CD4-positive, alpha-beta T cell treated with Interleukin-10 for 1 hour (primary cell): ENCODE measurements around the gene FBLN2.

Experiments
- DNase-seq: peaks from one replicate; pipeline ENCODE4 v3.0.0-alpha.2; 2020

Gene FBLN2

DNA sequence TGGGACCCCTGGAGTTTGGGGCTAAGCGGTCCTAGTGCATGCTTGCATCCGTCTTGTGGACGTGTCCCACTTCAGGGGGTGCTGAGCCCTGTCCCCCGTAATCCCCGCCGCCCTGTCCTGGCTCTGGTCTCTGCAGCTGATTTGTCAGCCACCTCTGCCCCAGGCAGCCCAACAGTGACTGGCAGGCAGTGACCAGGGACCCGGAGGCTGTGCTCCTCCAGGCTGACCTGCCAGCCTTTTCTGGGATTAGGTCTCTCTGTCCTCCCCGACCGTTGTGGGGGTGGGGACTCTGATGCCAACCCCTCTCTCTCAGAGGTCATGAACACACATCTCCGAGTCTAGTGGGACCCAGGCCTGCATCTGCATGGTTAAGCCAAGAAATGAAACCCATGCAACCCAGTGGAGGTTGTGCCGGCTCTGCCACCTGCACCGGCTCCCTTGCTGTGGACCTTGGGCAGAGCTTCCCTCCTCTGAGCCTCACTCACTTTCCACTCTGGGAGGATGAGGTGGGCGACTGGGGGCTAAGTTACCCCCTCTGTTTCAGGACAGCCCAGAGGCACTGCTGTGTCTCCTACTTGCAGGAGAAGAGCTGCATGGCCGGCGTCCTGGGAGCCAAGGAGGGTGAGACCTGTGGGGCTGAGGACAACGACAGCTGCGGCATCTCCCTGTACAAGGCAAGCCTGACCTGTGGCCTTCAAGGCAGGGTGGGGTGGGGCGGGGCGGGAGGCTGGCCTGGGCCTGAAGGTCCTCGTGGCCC is 60.2 kb downstream of the FBLN2 start:
- DNase-seq, result no peak

GRCh38 chr3:13610006-13610570 is 61.2 kb downstream of the FBLN2 start:
- no peak for DNase-seq

DNA sequence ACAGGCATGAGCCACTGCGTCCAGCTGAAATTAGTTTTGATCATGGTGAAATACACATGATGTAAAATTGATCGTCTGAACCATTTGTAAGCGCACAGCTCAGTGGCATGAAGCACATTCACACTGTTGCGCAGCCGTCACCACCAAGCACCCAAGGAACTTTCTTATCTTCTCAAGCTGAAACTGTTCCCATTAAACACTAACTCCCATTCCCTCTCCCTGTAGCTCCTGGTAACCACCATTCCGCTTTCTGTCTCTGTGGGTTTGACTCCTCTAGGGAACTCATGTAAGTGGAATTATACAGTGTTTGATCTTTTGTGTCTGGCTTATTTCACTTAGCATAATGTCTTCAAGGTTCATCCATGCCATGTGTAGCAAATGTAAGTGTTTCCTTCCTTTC is 62.3 kb downstream of the FBLN2 start:
- DNase-seq, result no peak

- no peak for DNase-seq
These were observed 63.9 kb downstream of the FBLN2 start for GRCh38 chr3:13612829-13613228.

DNA sequence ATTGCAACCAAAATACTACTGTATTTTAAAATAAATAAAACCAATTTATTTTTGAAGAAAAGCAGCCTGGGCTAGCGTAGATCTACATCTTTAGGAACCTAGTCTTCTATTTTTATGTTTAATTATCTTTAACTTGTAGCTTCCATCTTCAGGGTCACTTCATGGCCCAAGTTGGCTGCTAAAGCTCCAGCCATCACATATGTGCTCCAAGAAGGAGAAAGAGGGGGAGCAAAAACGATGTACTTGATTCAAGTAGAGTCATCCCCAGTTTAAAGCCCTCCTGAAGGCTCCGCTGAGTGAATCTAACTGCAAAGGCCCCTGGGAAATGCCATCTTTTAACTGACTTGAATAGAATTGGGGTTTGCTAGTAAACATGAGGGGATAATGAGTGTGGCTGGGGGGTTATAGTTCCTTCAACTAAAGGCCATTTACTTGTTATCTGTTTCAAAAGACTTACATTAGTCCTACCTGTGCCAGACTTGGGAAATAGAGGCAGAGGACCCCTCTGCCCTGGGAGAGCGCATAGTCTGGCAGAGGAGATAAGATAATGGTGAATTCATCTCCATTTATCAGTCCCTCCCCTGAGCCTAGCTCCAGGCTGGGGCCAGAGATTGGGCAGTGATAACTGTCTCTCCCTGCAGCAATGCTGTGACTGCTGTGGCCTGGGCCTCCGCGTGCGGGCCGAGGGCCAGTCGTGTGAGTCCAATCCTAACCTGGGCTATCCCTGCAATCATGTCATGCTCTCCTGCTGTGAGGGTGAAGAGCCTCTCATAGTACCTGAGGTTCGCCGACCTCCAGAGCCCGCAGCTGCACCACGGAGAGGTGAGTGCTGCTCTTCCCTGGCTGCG is 64.6 kb downstream of the FBLN2 start:
- no peak for DNase-seq

DNA sequence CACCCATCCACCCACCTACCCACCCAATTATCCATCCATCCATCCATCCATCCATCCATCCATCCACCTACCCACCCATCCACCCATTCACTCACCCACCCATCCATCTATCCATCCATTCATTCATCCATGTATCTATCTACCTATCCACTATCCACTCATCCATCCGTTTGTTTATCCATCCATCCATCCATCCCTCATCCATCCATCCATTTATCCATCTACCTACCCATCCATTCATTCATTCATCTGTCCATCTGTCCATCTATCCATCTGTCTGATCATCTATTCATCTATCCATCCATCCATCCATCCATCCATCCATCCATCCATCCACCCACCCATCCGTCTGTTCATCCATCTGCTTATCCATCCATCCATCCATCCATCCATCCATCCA is 65.7 kb downstream of the FBLN2 start:
- no peak for DNase-seq

- no peak for DNase-seq
These were observed 66.1 kb downstream of the FBLN2 start for GRCh38 chr3:13615019-13615528.

DNA sequence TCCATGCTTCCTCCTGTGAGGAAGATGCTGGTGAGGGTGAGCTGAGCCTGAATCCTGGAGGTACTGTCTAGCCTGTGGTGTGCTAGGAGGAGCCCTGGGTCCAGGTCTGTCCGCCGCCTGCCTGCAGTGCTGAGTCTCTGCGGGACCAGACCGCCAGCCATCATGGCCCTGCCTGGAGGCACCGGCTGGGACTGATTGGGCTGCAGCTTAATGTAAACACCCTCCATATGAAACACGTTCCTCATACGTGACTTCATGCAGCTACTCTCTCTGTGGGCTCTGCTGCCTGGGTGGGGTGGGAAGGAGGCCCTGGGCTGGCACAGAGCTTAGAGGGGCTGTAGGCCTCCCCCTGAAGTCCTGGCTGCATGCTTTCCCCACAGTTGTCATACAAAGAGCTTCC is 67.4 kb downstream of the FBLN2 start:
- DNase-seq, result no peak

DNA sequence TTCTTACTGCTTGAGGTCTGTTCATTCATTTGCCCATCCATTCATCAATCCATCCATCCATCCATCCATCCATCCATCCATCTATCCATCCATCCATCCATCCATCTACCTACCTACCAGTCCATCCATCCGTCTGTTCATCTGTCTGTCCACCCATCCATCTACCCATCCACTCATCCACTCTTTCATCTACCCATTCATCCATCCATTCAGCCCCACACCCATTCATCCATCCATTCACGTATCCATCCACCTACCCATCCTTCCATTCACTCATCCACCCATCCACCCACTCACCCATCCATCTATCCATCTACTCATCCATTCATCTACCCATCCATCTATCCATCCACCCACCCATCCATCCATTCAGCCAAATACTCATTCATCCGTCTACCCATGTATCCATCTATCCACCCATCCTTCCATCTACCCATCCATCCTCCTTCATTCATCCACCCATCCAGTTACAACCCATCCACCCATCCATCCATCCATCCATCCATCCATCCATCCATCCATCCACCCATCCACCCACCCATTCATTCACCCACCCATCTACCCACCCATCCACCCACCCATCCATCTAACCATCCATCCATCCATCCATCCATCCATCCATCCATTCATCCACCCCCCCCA is 68.3 kb downstream of the FBLN2 start:
- DNase-seq, result no peak

GRCh38 chr3:13617981-13618380 is 69.1 kb downstream of the FBLN2 start:
- no peak for DNase-seq

DNA sequence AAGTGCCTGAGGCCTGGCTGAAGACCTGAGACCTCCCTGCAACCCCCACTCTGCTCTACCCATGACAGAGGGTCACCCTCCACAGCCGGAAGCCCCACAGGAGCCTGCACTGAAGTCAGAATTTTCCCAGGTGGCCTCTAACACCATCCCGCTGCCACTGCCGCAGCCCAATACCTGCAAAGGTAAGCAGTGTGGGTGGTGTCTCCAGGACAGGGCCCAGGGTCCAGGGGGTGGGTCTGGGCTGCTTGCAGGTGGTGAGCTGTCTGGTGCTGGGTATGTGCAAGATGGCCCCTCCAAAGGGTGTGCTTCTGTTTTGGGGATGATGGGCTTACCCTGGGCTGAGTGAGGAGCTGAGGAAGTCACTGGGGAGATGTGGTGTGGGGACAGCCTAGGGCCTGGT is 69.9 kb downstream of the FBLN2 start:
- no peak for DNase-seq

DNA sequence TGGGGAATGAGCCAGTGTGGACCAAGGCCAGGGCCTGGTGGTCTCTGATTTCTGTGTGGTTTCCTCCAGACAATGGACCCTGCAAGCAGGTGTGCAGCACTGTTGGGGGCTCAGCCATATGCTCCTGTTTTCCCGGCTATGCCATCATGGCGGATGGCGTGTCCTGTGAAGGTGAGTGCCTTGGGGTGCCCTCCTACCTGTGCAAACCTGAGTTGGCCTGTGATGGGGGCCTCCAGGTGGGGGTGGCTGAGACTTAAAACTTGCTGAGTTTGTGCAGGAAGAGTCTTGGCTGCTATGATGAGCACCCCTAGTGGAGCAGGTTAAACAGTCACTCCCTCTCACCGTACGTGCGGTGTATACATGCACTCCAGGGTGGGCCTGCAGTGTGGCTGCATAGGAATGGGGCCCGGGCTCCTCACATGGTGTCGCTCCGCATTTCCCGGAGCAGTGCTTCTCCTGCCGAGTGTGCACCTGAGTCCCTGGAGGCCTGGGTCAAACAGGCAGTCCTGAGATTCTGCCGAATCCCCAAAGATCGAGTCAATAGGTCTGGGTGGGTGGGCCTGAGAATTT is 70.8 kb downstream of the FBLN2 start:
- DNase-seq, result no peak

GRCh38 chr3:13620281-13620680 is 71.4 kb downstream of the FBLN2 start:
- no peak for DNase-seq

- DNase-seq, result no peak
These were observed 71.9 kb downstream of the FBLN2 start for GRCh38 chr3:13620776-13621365.

DNA sequence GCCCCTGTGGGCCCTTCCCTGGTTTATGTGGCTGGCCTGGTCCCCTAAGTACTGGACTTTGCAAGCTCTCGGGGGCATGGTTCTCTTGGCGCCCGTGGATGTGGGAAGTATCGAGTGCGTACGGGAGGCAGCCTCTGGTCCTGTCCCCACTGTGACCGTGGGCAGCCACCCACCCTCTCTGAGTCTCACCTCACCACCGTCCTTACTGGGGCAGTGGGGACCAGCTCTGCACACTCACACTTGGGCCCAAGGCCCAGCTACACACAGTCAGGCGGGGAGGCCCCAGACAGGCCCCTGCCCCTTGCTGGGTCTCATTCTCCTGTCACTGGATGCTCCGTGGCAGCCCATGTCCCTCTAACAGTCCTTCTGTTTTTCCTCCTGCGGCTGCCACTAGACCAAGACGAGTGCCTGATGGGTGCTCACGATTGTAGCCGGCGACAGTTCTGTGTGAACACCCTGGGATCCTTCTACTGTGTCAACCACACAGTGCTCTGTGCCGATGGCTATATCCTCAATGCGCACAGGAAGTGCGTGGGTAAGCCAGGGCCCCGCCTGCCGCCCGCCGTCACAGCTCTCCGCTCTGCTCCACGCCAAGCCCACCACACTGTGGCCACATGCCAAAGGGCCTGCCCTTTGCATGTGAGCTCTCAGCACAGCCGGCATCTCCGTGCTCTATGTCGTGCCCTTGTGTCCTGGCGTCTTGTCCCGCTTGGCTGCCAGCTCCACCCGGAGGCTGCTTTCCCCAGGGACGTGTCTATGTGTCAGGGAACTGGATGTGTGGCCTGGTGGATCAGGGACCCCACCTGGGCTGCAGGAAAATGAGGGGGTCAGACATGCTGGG is 72.7 kb downstream of the FBLN2 start:
- peak; percentile 44 for DNase-seq

DNA sequence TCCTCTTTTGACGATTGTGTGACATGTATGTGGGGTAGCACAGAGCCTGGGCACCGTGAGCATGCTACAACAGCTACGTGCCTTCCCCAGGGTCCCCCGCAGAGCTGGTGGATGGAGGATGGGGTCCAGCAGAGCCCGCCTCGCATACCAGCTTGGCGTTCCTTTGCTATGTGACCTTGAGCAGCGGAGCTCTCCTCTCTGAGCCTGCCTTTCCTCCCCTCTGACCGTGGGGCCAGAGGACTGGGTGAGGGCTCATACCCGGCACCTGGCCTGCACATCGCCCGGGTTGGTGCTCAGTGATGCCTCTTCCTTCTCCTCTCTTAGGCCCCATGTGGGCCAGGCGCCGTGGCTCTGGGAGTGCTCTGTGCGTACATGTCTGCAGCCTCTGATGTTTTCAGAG is 73.4 kb downstream of the FBLN2 start:
- DNase-seq, result no peak

- DNase-seq, result no peak
These were observed 74.3 kb downstream of the FBLN2 start for GRCh38 chr3:13623101-13623654.

- DNase-seq, result no peak
These were observed 75.1 kb downstream of the FBLN2 start for GRCh38 chr3:13624021-13624420.

GRCh38 chr3:13624671-13625125 is 75.8 kb downstream of the FBLN2 start:
- no peak for DNase-seq

GRCh38 chr3:13626396-13626795 is 77.5 kb downstream of the FBLN2 start:
- DNase-seq, result no peak

- no peak for DNase-seq
These were observed 78.1 kb downstream of the FBLN2 start for GRCh38 chr3:13626915-13627460.
